Liver (tissue), 9 donors: ENCODE data around the gene PTPRN2. TPM values are rescaled to one million over a fixed set of nuclear protein-coding genes. Genes with fewer than 3 reads are reported as not detected.

ENCODE experiments used
- DNase-seq: peaks from one replicate; pipeline ENCODE4 v3.0.0-alpha.2; 2017; ENCODE audit warnings: low spot score
- H3K27ac ChIP-seq, 2 donors: one replicate each; pipeline ENCODE4 v1.7.0; 2013; ENCODE audit warnings: inconsistent platforms in 2 of 2, low read length in 2 of 2, control low read depth in 1 of 2, low read depth in 1 of 2, mild to moderate bottlenecking in 1 of 2
- H3K27me3 ChIP-seq, 4 donors: one replicate each; pipeline versions ENCODE4 v1.6.1 to v1.7.0; 2013; ENCODE audit warnings: low read length in 3 of 4, inconsistent platforms in 1 of 4, mild to moderate bottlenecking in 1 of 4, moderate library complexity in 1 of 4; ENCODE audit not compliant: control insufficient read depth in 4 of 4, insufficient read depth in 4 of 4
- H3K36me3 ChIP-seq, 4 donors: one replicate each; pipeline versions ENCODE4 v1.6.1 to v1.7.0; 2013; ENCODE audit warnings: low read length in 3 of 4, mild to moderate bottlenecking in 3 of 4, low read depth in 1 of 4, moderate library complexity in 1 of 4; ENCODE audit not compliant: control insufficient read depth in 4 of 4, insufficient read depth in 3 of 4
- H3K4me1 ChIP-seq, 4 donors: one replicate each; pipeline versions ENCODE4 v1.6.1 to v1.7.0; 2013; ENCODE audit warnings: low read length in 3 of 4, mild to moderate bottlenecking in 3 of 4, moderate library complexity in 1 of 4; ENCODE audit not compliant: control insufficient read depth in 4 of 4, insufficient read depth in 4 of 4
- H3K4me3 ChIP-seq, 3 donors: one replicate each; pipeline versions ENCODE4 v1.6.1 to v1.7.0; 2013; ENCODE audit warnings: low read length in 3 of 3, control low read depth in 1 of 3, low read depth in 1 of 3, mild to moderate bottlenecking in 1 of 3
- H3K9ac ChIP-seq, 2 donors: one replicate each; pipeline ENCODE4 v1.7.0; 2013; ENCODE audit warnings: low read length in 2 of 2, mild to moderate bottlenecking in 2 of 2, moderate library complexity in 2 of 2, control low read depth in 1 of 2, low read depth in 1 of 2
- H3K9me3 ChIP-seq, 4 donors: one replicate each; pipeline versions ENCODE4 v1.6.1 to v1.7.0; 2013; ENCODE audit warnings: low read length in 3 of 4; ENCODE audit not compliant: control insufficient read depth in 4 of 4
- ATF3 ChIP-seq: IDR thresholded peaks from 2 replicates; pipeline ENCODE4 v1.6.1; 2016; ENCODE audit warnings: antibody characterized with exemption
- CTCF ChIP-seq: fragments of 150-350 bp; IDR thresholded peaks from 2 replicates; pipeline ENCODE4 v1.5.1; 2017; ENCODE audit warnings: improper control_type of control experiment, low read depth, low read length; ENCODE audit not compliant: missing input control
- EGR1 ChIP-seq, 2 donors: IDR thresholded peaks; 2 replicates each; pipeline ENCODE4 v1.6.1; 2016 to 2018; ENCODE audit warnings: antibody characterized with exemption in 2 of 2, low read depth in 2 of 2
- FOXA1 ChIP-seq: IDR thresholded peaks from 2 replicates; pipeline ENCODE4 v1.6.1; 2016; ENCODE audit warnings: antibody characterized with exemption
- FOXA2 ChIP-seq: IDR thresholded peaks from 2 replicates; pipeline ENCODE4 v1.6.1; 2016; ENCODE audit warnings: antibody characterized with exemption
- GABPA ChIP-seq, 2 donors: IDR thresholded peaks in 1 of 2; conservative IDR thresholded peaks in 1 of 2; 2 replicates each; pipeline ENCODE4 v1.6.1; 2016; ENCODE audit warnings: antibody characterized with exemption in 2 of 2, mild to moderate bottlenecking in 1 of 2, moderate library complexity in 1 of 2
- HNF4A ChIP-seq, 2 donors: conservative IDR thresholded peaks; 2 replicates each; pipeline ENCODE4 v1.6.1; 2016; ENCODE audit warnings: antibody characterized with exemption in 2 of 2, mild to moderate bottlenecking in 2 of 2
- HNF4G ChIP-seq: IDR thresholded peaks from 2 replicates; pipeline ENCODE4 v1.6.1; 2016; ENCODE audit warnings: antibody characterized with exemption
- JUND ChIP-seq, 2 donors: IDR thresholded peaks; 2 replicates each; pipeline ENCODE4 v1.6.1; 2016; ENCODE audit warnings: antibody characterized with exemption in 2 of 2
- MAX ChIP-seq: IDR thresholded peaks from 2 replicates; pipeline ENCODE4 v1.6.1; 2016; ENCODE audit warnings: antibody characterized with exemption
- NR2F2 ChIP-seq: IDR thresholded peaks from 2 replicates; pipeline ENCODE4 v1.6.1; 2016; ENCODE audit warnings: antibody characterized with exemption
- RAD21 ChIP-seq, 2 donors: IDR thresholded peaks; 2 replicates each; pipeline ENCODE4 v1.6.1; 2016; ENCODE audit warnings: antibody characterized with exemption in 2 of 2, mild to moderate bottlenecking in 2 of 2
- REST ChIP-seq: IDR thresholded peaks from 2 replicates; pipeline ENCODE4 v1.6.1; 2016; ENCODE audit warnings: antibody characterized with exemption, mild to moderate bottlenecking
- RXRA ChIP-seq, 2 donors: IDR thresholded peaks; 2 replicates each; pipeline ENCODE4 v1.6.1; 2017 to 2018; ENCODE audit warnings: antibody characterized with exemption in 2 of 2, mild to moderate bottlenecking in 1 of 2
- SP1 ChIP-seq: IDR thresholded peaks from 2 replicates; pipeline ENCODE4 v1.6.1; 2018; ENCODE audit warnings: antibody characterized with exemption, mild to moderate bottlenecking
- TAF1 ChIP-seq: conservative IDR thresholded peaks from 2 replicates; pipeline ENCODE4 v1.6.1; 2016; ENCODE audit warnings: antibody characterized with exemption, mild to moderate bottlenecking
- YY1 ChIP-seq: IDR thresholded peaks from 2 replicates; pipeline ENCODE4 v1.6.1; 2016; ENCODE audit warnings: antibody characterized with exemption, mild to moderate bottlenecking
- ZBTB33 ChIP-seq: IDR thresholded peaks from 2 replicates; pipeline ENCODE4 v1.6.1; 2016; ENCODE audit warnings: antibody characterized with exemption
- WGBS: extraction: QIAGEN DNeasy Blood & Tissue Kit; methylation state at CpG from one replicate; pipeline ENCODE4 v1.1.7; 2013; 5-methylcytosine and 5-hydroxymethylcytosine counted together
- polyA plus RNA-seq, 2 donors: library from polyadenylated mRNA; stranded (reverse) in 1 of 2; unstranded in 1 of 2; fragments of 200-250 nt in 1 of 2; fragments of >200 nt in 1 of 2; fragmentation: Nextera tagmentation in 1 of 2; extraction: Ambion mirVana in 1 of 2; gene quantifications; one replicate each; pipeline versions ENCODE4 v1.2.1 to v1.2.3, GENCODE V29; 2013 to 2015
- total RNA-seq, 2 donors: library from RNA; depleted of rRNA; stranded (reverse); fragments of >200 nt; gene quantifications; one replicate each; pipeline ENCODE4 v1.2.3, GENCODE V29; 2014
- donor health status: healthy.
- donor health status: healthy.
- donor health status: healthy.
- donor health status: healthy.
- donor health status: healthy.

PTPRN2 gene
- total and polyA plus RNA-seq, 4 donors, result 0.75 to 1.9 (median 1.1) TPM

- Histone ChIP-seq H3K36me3 (no peaks in the 10 kb centered on the region), H3K27ac (no peak overlapping the region), H3K9me3 (peaks cover 0 to 6% (median 2%) of the 10 kb centered on the region in 4 donors), H3K9ac (no peak overlapping the region), H3K4me1 (no peaks in the 10 kb centered on the region), H3K4me3 (no peak overlapping the region), H3K27me3 (peaks cover 0 to 5% (median 0%) of the 10 kb centered on the region in 4 donors)
- 89% methylated on average over 31 of the region's 31 CpGs for WGBS
- no peak for DNase-seq
- TF ChIP-seq RAD21 (IDR thresholded peaks at IDR 0.05) (no peak), ZBTB33 (no peak), EGR1 (IDR thresholded peaks at IDR 0.05; ENCODE audit: low read depth in 2 of 2) (no peak), FOXA2 (no peak), ATF3 (no peak), REST (no peak), YY1 (no peak), CTCF (no peak), JUND (IDR thresholded peaks at IDR 0.05) (no peak), NR2F2 (no peak), RXRA (IDR thresholded peaks at IDR 0.05) (no peak), FOXA1 (no peak), MAX (no peak), SP1 (no peak), GABPA (IDR thresholded peaks at IDR 0.05 in 1 of 2, conservative IDR thresholded peaks at IDR 0.05 in 1 of 2) (no peak), TAF1 (no peak), HNF4A (conservative IDR thresholded peaks at IDR 0.05) (no peak), HNF4G (no peak)
Observed at GRCh38 chr7:158140538-158141220, 446.9 kb downstream of the PTPRN2 start.
